SIG-M5 treated with dmso at 0.1 percent for 504 hours (cell line): ENCODE data around the gene UGGT2.
A peak's percentile ranks its signal among the peaks of the same experiment; 100 is the strongest.
"Not testable (repeated sequence)": the region's sequence is repeated elsewhere in the genome, so short reads cannot be mapped to it uniquely, and the experiment has no call there.

Source experiments
- DNase-seq: peaks from one replicate; lab custom pipeline; 2025; ENCODE audit not compliant: unreplicated experiment; lab: John Stamatoyannopoulos, UW

UGGT2 gene

GRCh38 chr13:96050955-96051354 is 2.2 kb downstream of the UGGT2 start:
- not testable (repeated sequence) for DNase-seq

GRCh38 chr13:96046449-96047126 is 6.6 kb downstream of the UGGT2 start:
- not testable (repeated sequence) for DNase-seq

- no peak for DNase-seq
Observed at GRCh38 chr13:96044238-96044637, 9.0 kb downstream of the UGGT2 start.

- DNase-seq: no peak
Observed at GRCh38 chr13:96041326-96042110, 11.7 kb downstream of the UGGT2 start.

- no peak for DNase-seq
Observed at GRCh38 chr13:96036515-96036914, 16.7 kb downstream of the UGGT2 start.

- no peak for DNase-seq
Observed at GRCh38 chr13:96034662-96035061, 18.5 kb downstream of the UGGT2 start.

GRCh38 chr13:96033220-96034015 is 19.8 kb downstream of the UGGT2 start:
- no peak for DNase-seq

- no peak for DNase-seq
Observed at GRCh38 chr13:96032717-96033116, 20.5 kb downstream of the UGGT2 start.

GRCh38 chr13:96029002-96029401 is 24.2 kb downstream of the UGGT2 start:
- DNase-seq: no peak

GRCh38 chr13:96027496-96027895 is 25.7 kb downstream of the UGGT2 start:
- no peak for DNase-seq

GRCh38 chr13:96025283-96025682 is 27.9 kb downstream of the UGGT2 start:
- no peak for DNase-seq

- no peak for DNase-seq
Observed at GRCh38 chr13:96020931-96021330, 32.3 kb downstream of the UGGT2 start.

GRCh38 chr13:96020155-96020575 is 33.0 kb downstream of the UGGT2 start:
- DNase-seq: peak; percentile 78

- no peak for DNase-seq
Observed at GRCh38 chr13:96018135-96018534, 35.1 kb downstream of the UGGT2 start.

- no peak for DNase-seq
Observed at GRCh38 chr13:96011291-96011872, 41.8 kb downstream of the UGGT2 start.

- DNase-seq: peak; percentile 18
Observed at GRCh38 chr13:96003304-96003703, 49.9 kb downstream of the UGGT2 start.

GRCh38 chr13:96002322-96003131 is 50.7 kb downstream of the UGGT2 start:
- DNase-seq: no peak

- no peak for DNase-seq
Observed at GRCh38 chr13:96000069-96000468, 53.1 kb downstream of the UGGT2 start.

GRCh38 chr13:95987841-95988240 is 65.4 kb downstream of the UGGT2 start:
- no peak for DNase-seq

- no peak for DNase-seq
Observed at GRCh38 chr13:95982144-95982543, 71.1 kb downstream of the UGGT2 start.
